ENCODE results near the gene EIF2S1. TPM values are rescaled to one million over a fixed set of nuclear protein-coding genes. Genes with fewer than 3 reads are reported as not detected.

The EIF2S1 gene
- total RNA-seq, 1 donor from 2014 or later, result 230 TPM

Other genes starting within 250 kb of the EIF2S1 start
- 0.18 TPM in 1 of 2 replicates, not detected in the other for gene GARIN2, start 170.9 kb upstream of the EIF2S1 start, total RNA-seq
- 6.7 and 11.2 TPM in 2 replicates for gene PALS1, start 118.9 kb upstream of the EIF2S1 start, total RNA-seq
- gene ATP6V1D, start 524 bp upstream of the EIF2S1 start, total RNA-seq, result 23.6 and 26.8 TPM in 2 replicates
- 0.37 TPM in 1 of 2 replicates, not detected in the other for gene PLEK2, start 51.8 kb downstream of the EIF2S1 start, total RNA-seq
- 0.71 and 0.75 TPM in 2 replicates for gene TMEM229B, start 128.4 kb downstream of the EIF2S1 start, total RNA-seq
- 1.5 and 1.8 TPM in 2 replicates for gene PLEKHH1, start 173.0 kb downstream of the EIF2S1 start, total RNA-seq
- gene PIGH, start 239.9 kb downstream of the EIF2S1 start, total RNA-seq, result 14.5 and 21.8 TPM in 2 replicates

All from activated T-helper 2 cell treated with anti-CD3 and anti-CD28 coated beads, Interferon-gamma antibody, Interleukin-2, Interleukin-4, amounts not matched to agents 10 μg/mL and 5 μg/mL and 100 μg/mL, durations not matched to agents 14 hours and 24 hours and 36 hours (primary cell).